ENCODE results near the gene FOXJ2.
A peak's percentile ranks its signal among the peaks of the same experiment; 100 is the strongest.
"Not testable (repeated sequence)": the region's sequence is repeated elsewhere in the genome, so short reads cannot be mapped to it uniquely, and the experiment has no call there.

The FOXJ2 gene

DNA sequence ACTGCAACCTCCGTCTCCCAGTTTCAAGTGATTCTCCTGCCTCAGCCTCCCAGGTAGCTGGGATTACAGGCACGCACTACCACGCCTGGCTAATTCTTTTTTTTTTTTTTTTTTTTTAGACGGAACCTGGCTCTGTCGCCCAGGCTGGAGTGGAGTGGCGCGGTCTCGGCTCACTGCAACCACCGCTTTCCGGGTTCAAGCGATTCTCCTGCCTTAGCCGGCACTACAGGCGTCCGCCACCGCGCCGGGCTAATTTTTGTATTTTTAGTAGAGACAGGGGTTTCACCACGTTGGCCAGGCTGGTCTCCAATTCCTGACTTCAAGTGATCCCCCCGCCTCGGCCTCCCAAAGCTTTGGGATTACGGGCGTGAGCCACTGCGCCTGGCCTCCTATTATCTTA is 1.5 kb upstream of the FOXJ2 start:
- DNase-seq, result not testable (repeated sequence)

- no peak for DNase-seq
Measured at GRCh38 chr12:8031872-8032241, 659 bp upstream of the FOXJ2 start.

DNA sequence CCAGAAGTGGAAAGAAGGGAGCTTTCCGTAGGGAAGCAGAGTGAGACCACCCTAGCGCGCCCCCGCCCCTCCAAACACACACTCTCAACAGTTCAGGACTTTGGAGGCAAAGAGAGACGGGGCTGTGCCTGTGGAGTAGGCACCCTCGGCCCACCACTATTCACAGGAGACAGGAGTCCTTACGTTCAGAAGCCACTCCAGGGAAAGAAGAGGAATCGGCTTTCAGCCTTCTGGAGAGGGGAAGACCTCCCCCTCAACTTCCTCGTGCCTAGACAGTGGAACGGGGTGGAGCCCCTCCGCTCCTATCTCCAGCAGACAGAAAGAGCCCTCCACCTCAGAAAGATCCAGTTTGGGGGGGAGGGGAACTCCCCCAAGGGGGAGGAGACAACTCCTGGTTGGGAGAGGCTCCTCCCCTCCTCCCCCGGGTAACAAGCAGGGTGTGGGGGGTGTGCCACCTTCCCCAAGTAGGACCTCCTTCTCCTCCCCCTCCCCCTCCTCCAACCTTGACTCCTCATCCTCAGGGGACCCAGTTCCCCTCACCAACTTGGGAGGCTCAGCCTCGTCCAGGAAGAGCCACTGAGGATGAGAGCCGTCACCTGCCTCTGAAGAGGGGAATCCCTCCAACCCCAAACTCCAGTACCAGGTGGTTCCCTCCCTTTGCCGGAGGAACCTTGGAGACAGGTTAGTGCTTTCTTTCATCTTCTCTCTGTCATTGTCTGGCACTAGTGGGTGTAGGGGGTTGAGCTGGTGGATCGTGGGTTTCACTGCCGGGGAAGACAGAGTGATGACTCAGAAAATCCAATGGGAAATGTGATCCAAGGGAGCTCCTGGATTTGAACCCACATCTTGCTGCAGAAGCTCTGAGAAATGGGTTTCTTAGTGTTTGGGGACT is 883 bp downstream of the FOXJ2 start:
- peak; percentile 48 to 61 for DNase-seq

GRCh38 chr12:8034802-8035201 is 2.3 kb downstream of the FOXJ2 start:
- DNase-seq, result no peak

- no peak for DNase-seq
Measured at GRCh38 chr12:8035440-8036010, 3.0 kb downstream of the FOXJ2 start.

GRCh38 chr12:8036346-8036745 is 3.8 kb downstream of the FOXJ2 start:
- no peak for DNase-seq

DNA sequence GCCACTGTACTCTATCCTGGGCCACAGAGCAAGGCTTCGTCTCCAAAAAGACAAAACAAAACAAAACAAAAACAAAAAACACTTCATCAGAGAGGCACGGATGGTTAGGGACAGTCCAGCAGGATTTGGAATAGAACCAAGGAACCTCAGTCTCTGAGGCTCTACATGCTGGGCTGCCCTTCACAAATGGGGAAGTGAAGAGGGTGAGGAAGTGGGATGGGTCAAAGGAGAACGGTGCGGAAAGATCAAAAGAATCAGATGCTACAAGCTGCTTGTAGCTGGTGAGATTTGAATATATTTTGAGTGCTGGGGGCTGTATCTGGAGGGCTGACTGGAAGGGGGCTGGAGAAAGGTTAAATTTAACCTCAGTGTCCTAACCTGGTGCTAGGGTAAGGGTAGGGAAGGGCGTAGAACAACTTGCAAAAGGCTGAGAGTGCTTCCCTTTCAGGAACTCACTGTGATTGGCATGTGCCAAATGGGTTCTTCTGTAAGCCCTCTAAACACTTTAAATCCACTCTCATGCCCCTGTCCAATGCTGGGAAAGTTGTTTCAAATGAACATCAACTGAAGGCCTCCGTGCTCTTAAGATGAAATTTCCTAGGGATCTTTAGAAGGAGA is 4.6 kb downstream of the FOXJ2 start:
- DNase-seq, result no peak

GRCh38 chr12:8037947-8038346 is 5.4 kb downstream of the FOXJ2 start:
- no peak for DNase-seq

- peak; percentile 34 to 35 for DNase-seq
Measured at GRCh38 chr12:8038659-8039114, 6.2 kb downstream of the FOXJ2 start.

DNA sequence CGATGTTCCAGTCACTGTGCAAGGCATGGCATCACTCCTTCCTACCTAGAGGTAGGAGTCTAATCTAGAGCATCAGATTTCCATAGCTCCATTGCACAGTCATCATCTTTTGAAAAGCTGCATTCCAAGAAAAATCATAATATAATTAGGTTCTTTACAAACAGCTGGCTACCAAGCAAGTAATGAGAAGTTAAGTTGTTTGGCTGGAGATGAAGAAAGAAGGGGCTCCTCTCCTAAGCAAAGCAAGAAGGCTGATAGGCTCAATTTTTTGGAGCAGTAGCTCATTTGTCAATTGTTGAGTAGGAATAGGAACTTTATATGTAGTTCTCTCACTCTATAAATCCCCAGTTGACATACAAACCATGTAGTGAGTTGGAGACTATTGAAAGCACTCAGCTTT is 8.3 kb downstream of the FOXJ2 start:
- DNase-seq, result no peak

GRCh38 chr12:8045952-8046944 is 13.7 kb downstream of the FOXJ2 start:
- peak; percentile 76 to 86 for DNase-seq

GRCh38 chr12:8047842-8048241 is 15.3 kb downstream of the FOXJ2 start:
- no peak for DNase-seq

DNA sequence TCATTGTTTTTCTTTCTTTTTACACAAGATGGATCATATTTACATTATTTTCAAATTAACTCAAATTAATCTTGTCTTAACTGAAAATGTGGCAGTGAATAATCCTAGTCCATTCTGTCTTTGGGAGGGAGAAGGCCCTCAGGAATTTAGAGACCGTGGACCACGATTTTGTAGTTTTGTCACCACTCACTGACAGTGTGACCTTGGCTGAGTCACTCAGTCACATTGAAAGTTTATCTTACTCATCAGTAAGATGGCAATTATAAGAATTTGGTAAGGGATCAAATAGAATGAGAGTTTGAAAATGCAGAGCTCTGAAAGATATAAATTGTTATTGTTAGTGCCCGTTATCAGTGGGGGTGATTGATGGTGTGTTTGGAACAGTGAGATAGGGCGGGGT is 16.4 kb downstream of the FOXJ2 start:
- DNase-seq, result no peak

- no peak for DNase-seq
Measured at GRCh38 chr12:8050600-8051250, 18.2 kb downstream of the FOXJ2 start.

- no peak for DNase-seq
Measured at GRCh38 chr12:8052679-8053078, 20.2 kb downstream of the FOXJ2 start.

DNA sequence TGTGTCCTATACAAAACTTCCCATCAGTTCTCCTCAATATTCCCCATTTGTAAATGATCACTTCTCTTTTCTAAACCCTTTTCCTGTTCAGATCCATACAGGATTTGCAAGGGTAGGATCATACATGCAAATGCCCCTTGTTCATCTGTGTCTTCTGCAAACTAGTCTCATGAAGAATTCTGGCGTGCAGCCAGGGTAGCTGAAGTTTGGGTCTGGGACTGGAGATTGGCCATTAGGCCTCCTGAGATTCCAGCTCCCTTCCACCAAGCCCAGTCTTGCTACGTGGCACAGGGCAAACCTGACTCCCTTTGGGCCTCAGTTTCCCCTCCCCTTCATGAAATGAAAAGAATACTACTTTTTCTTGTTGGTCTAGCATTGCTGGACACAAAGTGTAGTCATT is 22.3 kb downstream of the FOXJ2 start:
- DNase-seq, result no peak

GRCh38 chr12:8057306-8057705 is 24.8 kb downstream of the FOXJ2 start:
- no peak for DNase-seq

GRCh38 chr12:8057839-8058238 is 25.3 kb downstream of the FOXJ2 start:
- DNase-seq, result no peak

- DNase-seq, result no peak
Measured at GRCh38 chr12:8058506-8058905, 26.0 kb downstream of the FOXJ2 start.

- no peak for DNase-seq
Measured at GRCh38 chr12:8064131-8064530, 31.6 kb downstream of the FOXJ2 start.

GRCh38 chr12:8065991-8066594 is 33.6 kb downstream of the FOXJ2 start, which contains the start of gene C3AR1:
Gene C3AR1 (minus strand): TSS chr12:8066359. CDS start chr12:8060185, 6,174 bp downstream.
- peak; percentile 39 to 49 for DNase-seq

DNA sequence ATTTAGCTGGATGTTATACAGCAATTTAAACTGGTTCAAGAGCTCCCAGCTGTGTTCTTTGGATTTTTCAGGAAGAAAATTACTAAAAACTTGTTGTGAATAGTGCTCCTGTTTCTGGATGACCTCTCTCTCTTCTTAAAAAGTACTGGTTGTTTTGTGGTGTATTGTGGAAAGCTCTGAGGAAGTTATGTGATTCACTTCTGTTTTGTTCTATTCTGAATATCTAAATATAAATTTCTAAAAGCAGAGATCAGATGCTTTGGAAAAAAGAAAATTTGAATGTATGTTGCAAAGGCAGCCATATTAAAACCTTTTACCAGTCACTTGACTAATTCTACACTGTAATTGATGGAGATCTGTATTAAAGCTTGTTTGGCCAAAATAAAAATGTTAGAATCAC is 37.1 kb downstream of the FOXJ2 start:
- no peak for DNase-seq
